Liver (tissue), 9 donors: ENCODE results near the gene LAMP1. TPM values are rescaled to one million over a fixed set of nuclear protein-coding genes. Genes with fewer than 3 reads are reported as not detected.
"Not testable (repeated sequence)": the region's sequence is repeated elsewhere in the genome, so short reads cannot be mapped to it uniquely, and the experiment has no call there.

Experiments used
- DNase-seq: peaks from one replicate; pipeline ENCODE4 v3.0.0-alpha.2; 2017; ENCODE audit warnings: low spot score
- H3K27ac ChIP-seq, 2 donors: one replicate each; pipeline ENCODE4 v1.7.0; 2013; ENCODE audit warnings: inconsistent platforms in 2 of 2, low read length in 2 of 2, control low read depth in 1 of 2, low read depth in 1 of 2, mild to moderate bottlenecking in 1 of 2
- H3K27me3 ChIP-seq, 4 donors: one replicate each; pipeline versions ENCODE4 v1.6.1 to v1.7.0; 2013; ENCODE audit warnings: low read length in 3 of 4, inconsistent platforms in 1 of 4, mild to moderate bottlenecking in 1 of 4, moderate library complexity in 1 of 4; ENCODE audit not compliant: control insufficient read depth in 4 of 4, insufficient read depth in 4 of 4
- H3K36me3 ChIP-seq, 4 donors: one replicate each; pipeline versions ENCODE4 v1.6.1 to v1.7.0; 2013; ENCODE audit warnings: low read length in 3 of 4, mild to moderate bottlenecking in 3 of 4, low read depth in 1 of 4, moderate library complexity in 1 of 4; ENCODE audit not compliant: control insufficient read depth in 4 of 4, insufficient read depth in 3 of 4
- H3K4me1 ChIP-seq, 4 donors: one replicate each; pipeline versions ENCODE4 v1.6.1 to v1.7.0; 2013; ENCODE audit warnings: low read length in 3 of 4, mild to moderate bottlenecking in 3 of 4, moderate library complexity in 1 of 4; ENCODE audit not compliant: control insufficient read depth in 4 of 4, insufficient read depth in 4 of 4
- H3K4me3 ChIP-seq, 3 donors: one replicate each; pipeline versions ENCODE4 v1.6.1 to v1.7.0; 2013; ENCODE audit warnings: low read length in 3 of 3, control low read depth in 1 of 3, low read depth in 1 of 3, mild to moderate bottlenecking in 1 of 3
- H3K9ac ChIP-seq, 2 donors: one replicate each; pipeline ENCODE4 v1.7.0; 2013; ENCODE audit warnings: low read length in 2 of 2, mild to moderate bottlenecking in 2 of 2, moderate library complexity in 2 of 2, control low read depth in 1 of 2, low read depth in 1 of 2
- H3K9me3 ChIP-seq, 4 donors: one replicate each; pipeline versions ENCODE4 v1.6.1 to v1.7.0; 2013; ENCODE audit warnings: low read length in 3 of 4; ENCODE audit not compliant: control insufficient read depth in 4 of 4
- ATF3 ChIP-seq: IDR thresholded peaks from 2 replicates; pipeline ENCODE4 v1.6.1; 2016; ENCODE audit warnings: antibody characterized with exemption
- CTCF ChIP-seq: fragments of 150-350 bp; IDR thresholded peaks from 2 replicates; pipeline ENCODE4 v1.5.1; 2017; ENCODE audit warnings: improper control_type of control experiment, low read depth, low read length; ENCODE audit not compliant: missing input control
- FOXA1 ChIP-seq: IDR thresholded peaks from 2 replicates; pipeline ENCODE4 v1.6.1; 2016; ENCODE audit warnings: antibody characterized with exemption
- GABPA ChIP-seq, 2 donors: IDR thresholded peaks in 1 of 2; conservative IDR thresholded peaks in 1 of 2; 2 replicates each; pipeline ENCODE4 v1.6.1; 2016; ENCODE audit warnings: antibody characterized with exemption in 2 of 2, mild to moderate bottlenecking in 1 of 2, moderate library complexity in 1 of 2
- HNF4A ChIP-seq, 2 donors: conservative IDR thresholded peaks; 2 replicates each; pipeline ENCODE4 v1.6.1; 2016; ENCODE audit warnings: antibody characterized with exemption in 2 of 2, mild to moderate bottlenecking in 2 of 2
- HNF4G ChIP-seq: IDR thresholded peaks from 2 replicates; pipeline ENCODE4 v1.6.1; 2016; ENCODE audit warnings: antibody characterized with exemption
- JUND ChIP-seq, 2 donors: IDR thresholded peaks; 2 replicates each; pipeline ENCODE4 v1.6.1; 2016; ENCODE audit warnings: antibody characterized with exemption in 2 of 2
- MAX ChIP-seq: IDR thresholded peaks from 2 replicates; pipeline ENCODE4 v1.6.1; 2016; ENCODE audit warnings: antibody characterized with exemption
- NR2F2 ChIP-seq: IDR thresholded peaks from 2 replicates; pipeline ENCODE4 v1.6.1; 2016; ENCODE audit warnings: antibody characterized with exemption
- RAD21 ChIP-seq, 2 donors: IDR thresholded peaks; 2 replicates each; pipeline ENCODE4 v1.6.1; 2016; ENCODE audit warnings: antibody characterized with exemption in 2 of 2, mild to moderate bottlenecking in 2 of 2
- RXRA ChIP-seq, 2 donors: IDR thresholded peaks; 2 replicates each; pipeline ENCODE4 v1.6.1; 2017 to 2018; ENCODE audit warnings: antibody characterized with exemption in 2 of 2, mild to moderate bottlenecking in 1 of 2
- SP1 ChIP-seq: IDR thresholded peaks from 2 replicates; pipeline ENCODE4 v1.6.1; 2018; ENCODE audit warnings: antibody characterized with exemption, mild to moderate bottlenecking
- TAF1 ChIP-seq: conservative IDR thresholded peaks from 2 replicates; pipeline ENCODE4 v1.6.1; 2016; ENCODE audit warnings: antibody characterized with exemption, mild to moderate bottlenecking
- YY1 ChIP-seq: IDR thresholded peaks from 2 replicates; pipeline ENCODE4 v1.6.1; 2016; ENCODE audit warnings: antibody characterized with exemption, mild to moderate bottlenecking
- WGBS: extraction: QIAGEN DNeasy Blood & Tissue Kit; methylation state at CpG from one replicate; pipeline ENCODE4 v1.1.7; 2013; 5-methylcytosine and 5-hydroxymethylcytosine counted together
- polyA plus RNA-seq, 2 donors: library from polyadenylated mRNA; stranded (reverse) in 1 of 2; unstranded in 1 of 2; fragments of 200-250 nt in 1 of 2; fragments of >200 nt in 1 of 2; fragmentation: Nextera tagmentation in 1 of 2; extraction: Ambion mirVana in 1 of 2; gene quantifications; one replicate each; pipeline versions ENCODE4 v1.2.1 to v1.2.3, GENCODE V29; 2013 to 2015
- total RNA-seq, 2 donors: library from RNA; depleted of rRNA; stranded (reverse); fragments of >200 nt; gene quantifications; one replicate each; pipeline ENCODE4 v1.2.3, GENCODE V29; 2014
- TF ChIP-seq, protein P1 (sequence below): IDR thresholded peaks from 2 replicates; pipeline ENCODE4 v1.6.1; 2016; ENCODE audit warnings: antibody characterized with exemption, mild to moderate bottlenecking
- donor health status: healthy.
- donor health status: healthy.
- donor health status: healthy.
- donor health status: healthy.
- donor health status: healthy.

Gene LAMP1
- total and polyA plus RNA-seq, 4 donors = 24.4 to 160 (median 62.9) TPM

GRCh38 chr13:113345486-113345885 lies 48.4 kb downstream of the LAMP1 start (continued):
- TF ChIP-seq ATF3 (no peak), MAX (no peak), YY1 (no peak), HNF4A (conservative IDR thresholded peaks at IDR 0.05) (no peak), HNF4G (no peak), NR2F2 (no peak)

- WGBS = 97% methylated on average over 19 of the region's 19 CpGs
- H3K9me3 ChIP-seq, H3K9ac ChIP-seq, H3K4me1 ChIP-seq, H3K27me3 ChIP-seq, H3K27ac ChIP-seq, DNase-seq, H3K4me3 ChIP-seq: not testable (repeated sequence)
- H3K36me3 ChIP-seq = peaks cover 14 to 52% (median 42%) of the 10 kb centered on the region in 4 donors
These were observed 50.7 kb downstream of the LAMP1 start for GRCh38 chr13:113347736-113348225.

- TF ChIP-seq HNF4A (conservative IDR thresholded peaks at IDR 0.05) (no peak), FOXA1 (no peak), GABPA (IDR thresholded peaks at IDR 0.05 in 1 of 2, conservative IDR thresholded peaks at IDR 0.05 in 1 of 2) (no peak), CTCF (no peak), JUND (IDR thresholded peaks at IDR 0.05) (no peak), RXRA (IDR thresholded peaks at IDR 0.05) (no peak), NR2F2 (no peak), SP1 (no peak), MAX (no peak), ATF3 (no peak), RAD21 (IDR thresholded peaks at IDR 0.05) (no peak), YY1 (no peak), TAF1 (no peak), HNF4G (no peak)
- TF ChIP-seq, protein P1, sequence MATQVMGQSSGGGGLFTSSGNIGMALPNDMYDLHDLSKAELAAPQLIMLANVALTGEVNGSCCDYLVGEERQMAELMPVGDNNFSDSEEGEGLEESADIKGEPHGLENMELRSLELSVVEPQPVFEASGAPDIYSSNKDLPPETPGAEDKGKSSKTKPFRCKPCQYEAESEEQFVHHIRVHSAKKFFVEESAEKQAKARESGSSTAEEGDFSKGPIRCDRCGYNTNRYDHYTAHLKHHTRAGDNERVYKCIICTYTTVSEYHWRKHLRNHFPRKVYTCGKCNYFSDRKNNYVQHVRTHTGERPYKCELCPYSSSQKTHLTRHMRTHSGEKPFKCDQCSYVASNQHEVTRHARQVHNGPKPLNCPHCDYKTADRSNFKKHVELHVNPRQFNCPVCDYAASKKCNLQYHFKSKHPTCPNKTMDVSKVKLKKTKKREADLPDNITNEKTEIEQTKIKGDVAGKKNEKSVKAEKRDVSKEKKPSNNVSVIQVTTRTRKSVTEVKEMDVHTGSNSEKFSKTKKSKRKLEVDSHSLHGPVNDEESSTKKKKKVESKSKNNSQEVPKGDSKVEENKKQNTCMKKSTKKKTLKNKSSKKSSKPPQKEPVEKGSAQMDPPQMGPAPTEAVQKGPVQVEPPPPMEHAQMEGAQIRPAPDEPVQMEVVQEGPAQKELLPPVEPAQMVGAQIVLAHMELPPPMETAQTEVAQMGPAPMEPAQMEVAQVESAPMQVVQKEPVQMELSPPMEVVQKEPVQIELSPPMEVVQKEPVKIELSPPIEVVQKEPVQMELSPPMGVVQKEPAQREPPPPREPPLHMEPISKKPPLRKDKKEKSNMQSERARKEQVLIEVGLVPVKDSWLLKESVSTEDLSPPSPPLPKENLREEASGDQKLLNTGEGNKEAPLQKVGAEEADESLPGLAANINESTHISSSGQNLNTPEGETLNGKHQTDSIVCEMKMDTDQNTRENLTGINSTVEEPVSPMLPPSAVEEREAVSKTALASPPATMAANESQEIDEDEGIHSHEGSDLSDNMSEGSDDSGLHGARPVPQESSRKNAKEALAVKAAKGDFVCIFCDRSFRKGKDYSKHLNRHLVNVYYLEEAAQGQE = no peak
- Histone ChIP-seq H3K4me1 (no peaks in the 10 kb centered on the region), H3K4me3 (no peak overlapping the region), H3K36me3 (peaks cover 10 to 49% (median 36%) of the 10 kb centered on the region in 4 donors), H3K27ac (no peak overlapping the region), H3K9me3 (no peaks in the 10 kb centered on the region), H3K27me3 (no peaks in the 10 kb centered on the region), H3K9ac (no peak overlapping the region)
- DNase-seq = no peak
- WGBS = 96% methylated on average over 17 of the region's 17 CpGs
These were observed 51.6 kb downstream of the LAMP1 start for GRCh38 chr13:113348591-113348990.
